AG09309 (cell line): Measurements from ENCODE around the gene CALB2.
A peak's percentile ranks its signal among the peaks of the same experiment; 100 is the strongest.

Source experiments
- DNase-seq: peaks from one replicate; pipeline ENCODE4 v3.0.0-alpha.2; 2010; ENCODE audit warnings: low read depth
- H3K4me3 ChIP-seq: 2 replicates; pipeline ENCODE4 v1.5.1; 2011; ENCODE audit warnings: mild to moderate bottlenecking, low read depth, low read length, moderate library complexity; ENCODE audit not compliant: control insufficient read depth
- CTCF ChIP-seq: IDR thresholded peaks from 2 replicates; pipeline ENCODE4 v1.5.1; 2011; ENCODE audit warnings: mild to moderate bottlenecking, low read depth, low read length, inconsistent platforms; ENCODE audit not compliant: insufficient read depth, control insufficient read depth; ENCODE audit errors: missing control alignments

The CALB2 gene

DNA sequence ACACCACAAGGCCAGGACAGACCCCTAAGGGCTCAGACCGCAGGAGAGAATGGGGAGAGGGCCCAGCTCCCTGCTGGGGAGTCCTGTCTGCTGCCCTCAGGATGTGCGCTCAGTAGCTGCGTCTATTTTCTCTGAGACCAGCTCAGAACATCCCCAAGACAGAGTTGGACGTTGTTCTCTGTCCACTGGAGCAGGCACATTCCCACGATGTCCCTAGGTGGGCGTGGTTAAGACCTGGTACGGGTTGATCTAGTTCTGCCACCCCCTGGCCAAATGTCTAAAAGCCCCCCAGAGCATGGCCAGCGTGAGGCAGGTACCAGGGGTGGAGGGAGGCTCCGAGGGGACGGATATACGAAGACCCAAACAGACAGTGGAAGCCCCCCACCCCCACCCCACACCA, 842 bp upstream of the CALB2 start:
- DNase-seq, result no peak
- no peak for TF ChIP-seq CTCF
- H3K4me3 ChIP-seq, result no peak overlapping the region

- no peak for TF ChIP-seq CTCF
- DNase-seq, result no peak
Measured at GRCh38 chr16:71359431-71359830, 908 bp downstream of the CALB2 start.

DNA sequence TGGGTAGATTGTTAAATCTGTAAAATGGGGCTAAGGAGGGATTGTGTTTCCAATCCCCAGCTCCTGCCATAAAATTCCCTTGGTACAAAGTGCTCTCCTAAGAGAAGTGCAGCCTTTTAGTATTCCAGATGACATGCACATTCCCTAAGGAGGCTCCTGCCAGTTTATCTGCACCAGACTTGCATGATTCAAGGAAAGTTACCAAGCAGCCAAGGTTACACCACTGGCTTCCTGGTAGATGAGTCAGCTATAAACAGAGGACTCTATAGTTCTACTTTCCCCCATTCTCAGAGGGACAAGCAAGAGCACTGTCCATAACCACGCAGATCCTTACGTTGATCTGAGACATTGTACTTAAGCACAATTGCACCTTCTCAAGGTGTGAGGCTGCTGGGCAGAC, 1.9 kb downstream of the CALB2 start:
- TF ChIP-seq CTCF, result no peak
- peak; percentile 85 for DNase-seq
- H3K4me3 ChIP-seq, result no peak overlapping the region

More at GRCh38 chr16:71359431-71359830, 908 bp downstream of the CALB2 start:
- H3K4me3 ChIP-seq, result no peak overlapping the region

DNA sequence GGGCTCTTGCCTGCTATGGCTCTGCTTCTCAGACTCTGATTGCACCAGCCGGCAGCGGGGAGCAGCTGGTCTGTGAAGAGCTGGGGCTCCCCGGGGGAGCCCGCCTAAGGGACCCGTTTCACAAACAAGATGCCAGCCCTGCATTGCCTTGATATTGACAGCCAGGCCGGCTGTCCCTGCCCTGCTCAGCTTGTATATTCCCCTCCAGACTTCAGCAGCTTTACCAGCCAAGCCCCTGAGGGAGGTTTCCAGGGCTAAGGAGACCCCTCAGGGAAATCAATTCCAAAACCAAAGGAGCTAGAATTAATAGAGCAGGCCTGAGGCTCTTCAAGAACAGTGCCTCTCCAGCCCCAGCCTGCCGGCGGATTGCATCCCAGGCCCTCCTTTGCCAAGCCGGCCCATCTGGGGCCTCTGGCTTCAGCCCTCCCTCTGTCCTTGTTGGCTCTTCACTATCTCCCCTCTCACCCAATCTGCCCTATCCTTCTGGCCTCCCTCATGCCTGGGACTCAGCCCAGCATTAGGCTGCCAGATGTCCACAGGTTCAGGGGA, 5.7 kb downstream of the CALB2 start:
- no peak for TF ChIP-seq CTCF
- no peak overlapping the region for H3K4me3 ChIP-seq
- DNase-seq, result no peak

DNA sequence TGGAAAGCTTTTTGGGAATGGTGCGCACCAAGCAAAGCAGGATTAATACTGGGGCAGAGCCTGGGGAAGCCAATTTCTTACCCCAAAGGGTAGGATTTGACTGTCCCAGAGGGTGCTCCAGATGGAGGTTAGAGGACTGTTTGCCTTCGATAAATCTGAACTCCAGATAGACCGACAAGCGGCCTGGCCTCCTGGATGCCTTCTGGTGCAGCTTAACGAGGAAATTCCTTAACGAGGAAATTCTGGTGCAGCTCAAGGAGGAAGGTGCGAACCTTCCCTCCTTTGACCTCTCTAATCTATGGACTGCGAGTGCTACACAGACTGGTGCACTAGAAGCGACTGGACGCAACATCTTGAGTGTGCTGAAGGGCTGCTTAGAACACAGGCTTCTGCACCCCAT, 6.5 kb downstream of the CALB2 start:
- no peak overlapping the region for H3K4me3 ChIP-seq
- no peak for DNase-seq
- no peak for TF ChIP-seq CTCF

GRCh38 chr16:71367241-71367976, 8.9 kb downstream of the CALB2 start:
- DNase-seq, result no peak
- TF ChIP-seq CTCF, result peak; percentile 68

GRCh38 chr16:71368958-71369357, 10.4 kb downstream of the CALB2 start:
- DNase-seq, result no peak
- H3K4me3 ChIP-seq, result no peak overlapping the region
- TF ChIP-seq CTCF, result no peak

More at GRCh38 chr16:71367241-71367976, 8.9 kb downstream of the CALB2 start:
- no peak overlapping the region for H3K4me3 ChIP-seq
